Measurements from ENCODE around the gene KCNJ13.

DNA sequence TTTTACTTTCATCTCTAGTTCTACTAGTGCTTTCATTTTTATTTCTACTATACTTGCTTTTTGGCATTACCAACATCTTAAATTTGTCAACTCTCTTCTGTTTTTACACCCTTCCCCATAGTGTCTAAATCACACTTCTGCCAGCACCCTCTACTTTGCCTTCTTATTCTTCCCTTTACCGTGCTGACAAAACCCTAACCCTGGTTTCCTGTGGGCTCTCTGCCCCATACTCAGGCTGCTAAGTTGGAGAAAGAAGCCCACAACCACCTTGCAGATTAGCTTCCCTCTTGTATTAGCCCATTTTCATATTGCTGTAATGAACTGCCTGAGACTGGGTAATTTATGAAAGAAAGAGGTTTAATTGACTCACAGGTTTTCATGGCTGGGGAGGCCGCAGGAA is 54.5 kb downstream of the KCNJ13 start:
- no peak for TF ChIP-seq EZH2 (IDR thresholded peaks at IDR 0.05; ENCODE audit: borderline replicate concordance, low read depth, low read length, poor library complexity, severe bottlenecking)
- TF ChIP-seq, protein P1, sequence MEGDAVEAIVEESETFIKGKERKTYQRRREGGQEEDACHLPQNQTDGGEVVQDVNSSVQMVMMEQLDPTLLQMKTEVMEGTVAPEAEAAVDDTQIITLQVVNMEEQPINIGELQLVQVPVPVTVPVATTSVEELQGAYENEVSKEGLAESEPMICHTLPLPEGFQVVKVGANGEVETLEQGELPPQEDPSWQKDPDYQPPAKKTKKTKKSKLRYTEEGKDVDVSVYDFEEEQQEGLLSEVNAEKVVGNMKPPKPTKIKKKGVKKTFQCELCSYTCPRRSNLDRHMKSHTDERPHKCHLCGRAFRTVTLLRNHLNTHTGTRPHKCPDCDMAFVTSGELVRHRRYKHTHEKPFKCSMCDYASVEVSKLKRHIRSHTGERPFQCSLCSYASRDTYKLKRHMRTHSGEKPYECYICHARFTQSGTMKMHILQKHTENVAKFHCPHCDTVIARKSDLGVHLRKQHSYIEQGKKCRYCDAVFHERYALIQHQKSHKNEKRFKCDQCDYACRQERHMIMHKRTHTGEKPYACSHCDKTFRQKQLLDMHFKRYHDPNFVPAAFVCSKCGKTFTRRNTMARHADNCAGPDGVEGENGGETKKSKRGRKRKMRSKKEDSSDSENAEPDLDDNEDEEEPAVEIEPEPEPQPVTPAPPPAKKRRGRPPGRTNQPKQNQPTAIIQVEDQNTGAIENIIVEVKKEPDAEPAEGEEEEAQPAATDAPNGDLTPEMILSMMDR (conservative IDR thresholded peaks at IDR 0.05; ENCODE audit: low read depth, low read length): no peak
